B cell (primary cell): Measurements from ENCODE around the gene RPS8. TPM values are rescaled to one million over a fixed set of nuclear protein-coding genes. Genes with fewer than 3 reads are reported as not detected.
"Not testable (repeated sequence)": the region's sequence is repeated elsewhere in the genome, so short reads cannot be mapped to it uniquely, and the experiment has no call there.

Experiments used
- ATAC-seq: fragments of 200-7000 bp; cut with Tn5 transposase; one replicate; pipeline ENCODE4 v1.10.0; 2021; ENCODE audit warnings: low read depth, mild to moderate bottlenecking, moderate number of reproducible peaks, moderate library complexity
- CTCF ChIA-PET: fragments of 350-600 bp; sonication (Branson Sonifier 250); formaldehyde crosslinking; loops from one replicate; lab custom pipeline; 2021; ENCODE audit warnings: antibody characterized with exemption, inconsistent platforms; lab: Charles Lee
- POLR2A ChIA-PET: fragments of 350-600 bp; sonication (Branson Sonifier 250); formaldehyde crosslinking; loops from one replicate; lab custom pipeline; 2021; ENCODE audit warnings: antibody characterized with exemption; lab: Charles Lee
- DNase-seq: peaks from one replicate; pipeline ENCODE4 v3.0.0; 2013
- H2AFZ ChIP-seq: 2 replicates; pipeline ENCODE4 v1.6.1; 2012; ENCODE audit warnings: mild to moderate bottlenecking, low read depth, low read length; ENCODE audit not compliant: insufficient read depth, poor library complexity, severe bottlenecking
- H3K27ac ChIP-seq, 2 donors: 1 replicate in 1 of 2; 2 replicates in 1 of 2; pipeline ENCODE4 v1.5.1; 2012 to 2013; ENCODE audit warnings: low read length in 2 of 2, mild to moderate bottlenecking in 2 of 2, moderate library complexity in 1 of 2
- H3K27me3 ChIP-seq, 4 experiments: fragments of 200-600 bp in 1 of 4; sonication (generic) in 1 of 4; replicated peaks in 1 of 4; 1 replicate in 2 of 4; 2 replicates in 2 of 4; pipeline versions ENCODE4 v1.6.1 to v1.7.0; 2013 to 2016; ENCODE audit warnings: low read length in 3 of 4, mild to moderate bottlenecking in 2 of 4, mixed read lengths in 1 of 4, moderate library complexity in 1 of 4; ENCODE audit not compliant: insufficient read depth in 4 of 4, control insufficient read depth in 3 of 4; ENCODE audit errors: control extremely low read depth in 1 of 4
- H3K36me3 ChIP-seq, 2 experiments: replicated peaks in 1 of 2; 1 replicate in 1 of 2; 2 replicates in 1 of 2; pipeline versions ENCODE4 v1.6.1 to v1.7.1; 2013; ENCODE audit warnings: low read length in 1 of 2; ENCODE audit not compliant: insufficient read depth in 2 of 2, control insufficient read depth in 1 of 2; ENCODE audit errors: control extremely low read depth in 1 of 2, extremely low read depth in 1 of 2
- H3K4me1 ChIP-seq, 2 donors: fragments of 200-600 bp in 1 of 2; sonication (generic) in 1 of 2; 1 replicate in 1 of 2; 2 replicates in 1 of 2; pipeline versions ENCODE4 v1.5.1 to v1.6.1; 2013 to 2017; ENCODE audit warnings: low read length in 2 of 2; ENCODE audit not compliant: control insufficient read depth in 2 of 2, insufficient read depth in 2 of 2
- H3K4me2 ChIP-seq: replicated peaks from 2 replicates; pipeline ENCODE3; 2012; ENCODE audit warnings: mild to moderate bottlenecking, low read depth, low read length; ENCODE audit not compliant: poor library complexity, severe bottlenecking
- H3K4me3 ChIP-seq, 5 experiments: fragments of 200-600 bp in 1 of 5; sonication (generic) in 1 of 5; 1 replicate in 3 of 5; 2 replicates in 2 of 5; pipeline versions ENCODE4 v1.5.1 to v1.7.0; 2011 to 2016; ENCODE audit warnings: low read length in 4 of 5, mild to moderate bottlenecking in 4 of 5, low read depth in 2 of 5, control low read depth in 1 of 5, moderate library complexity in 1 of 5; ENCODE audit not compliant: insufficient read depth in 1 of 5; ENCODE audit errors: control extremely low read depth in 1 of 5, extremely low read depth in 1 of 5
- H3K79me2 ChIP-seq: fragments of 200-600 bp; sonication (generic); one replicate; pipeline ENCODE4 v1.6.0; 2016; ENCODE audit warnings: low read length; ENCODE audit not compliant: control insufficient read depth, insufficient read depth
- H3K9ac ChIP-seq: fragments of 200-600 bp; sonication (generic); 2 replicates; pipeline ENCODE4 v1.6.1; 2017; ENCODE audit warnings: mild to moderate bottlenecking, low read length, moderate library complexity
- H3K9me3 ChIP-seq, 3 donors: one replicate each; pipeline versions ENCODE4 v1.6.1 to v1.7.1; 2013; ENCODE audit warnings: low read length in 2 of 3; ENCODE audit not compliant: control insufficient read depth in 2 of 3, insufficient read depth in 1 of 3; ENCODE audit errors: control extremely low read depth in 1 of 3
- H4K20me1 ChIP-seq: 2 replicates; pipeline ENCODE4 v1.6.0; 2012; ENCODE audit warnings: mild to moderate bottlenecking, low read length; ENCODE audit not compliant: insufficient read depth, control insufficient read depth, poor library complexity, severe bottlenecking
- H3K27ac Mint-ChIP-seq: one replicate; pipeline ENCODE4 v1.8.0; 2021; ENCODE audit warnings: mixed read lengths
- H3K27me3 Mint-ChIP-seq: one replicate; pipeline ENCODE4 v1.8.0; 2021; ENCODE audit warnings: mixed read lengths
- H3K4me1 Mint-ChIP-seq: one replicate; pipeline ENCODE4 v1.8.0; 2021; ENCODE audit warnings: mixed read lengths
- H3K4me3 Mint-ChIP-seq: one replicate; pipeline ENCODE4 v1.8.0; 2021; ENCODE audit warnings: mixed read lengths
- H3K9me3 Mint-ChIP-seq: one replicate; pipeline ENCODE4 v1.8.0; 2022; ENCODE audit warnings: mixed read lengths; ENCODE audit not compliant: insufficient read depth
- CTCF ChIP-seq: fragments of 200-600 bp; IDR thresholded peaks from one replicate; pipeline ENCODE4 v1.8.0; 2022; ENCODE audit warnings: antibody characterized with exemption, mild to moderate bottlenecking
- EZH2 ChIP-seq: IDR thresholded peaks from 2 replicates; pipeline ENCODE4 v1.6.1; 2012; ENCODE audit warnings: borderline replicate concordance, low read depth, mild to moderate bottlenecking, moderate library complexity, low read length; ENCODE audit not compliant: insufficient read depth, poor library complexity, severe bottlenecking
- WGBS: methylation state at CpG from one replicate; pipeline ENCODE4 v1.1.5; 2013; ENCODE audit warnings: missing lambda C conversion rate; ENCODE audit not compliant: insufficient coverage; 5-methylcytosine and 5-hydroxymethylcytosine counted together
- intact Hi-C: fragments of 100-400 bp; cut with micrococcal nuclease; formaldehyde crosslinking; loops from one replicate; pipeline ENCODE4 v1.10.0; 2022
- polyA plus RNA-seq: library from polyadenylated mRNA; depleted of rRNA; stranded (reverse); fragments of >200 nt; gene quantifications from 2 replicates; pipeline ENCODE4 v1.2.3, GENCODE V29; 2012
- total RNA-seq, 2 donors: library from RNA; stranded (reverse); fragments of 120-200 nt in 1 of 2; gene quantifications; 1 replicate in 1 of 2; 2 replicates in 1 of 2; pipeline versions ENCODE4 v1.2.3 to v1.2.4, GENCODE V29; 2013 to 2022

The RPS8 gene
- total and polyA plus RNA-seq, 2 donors (not counting 1 experiment from before 2014, with no cell fraction given): 2,525 to 4,047 TPM

DNA sequence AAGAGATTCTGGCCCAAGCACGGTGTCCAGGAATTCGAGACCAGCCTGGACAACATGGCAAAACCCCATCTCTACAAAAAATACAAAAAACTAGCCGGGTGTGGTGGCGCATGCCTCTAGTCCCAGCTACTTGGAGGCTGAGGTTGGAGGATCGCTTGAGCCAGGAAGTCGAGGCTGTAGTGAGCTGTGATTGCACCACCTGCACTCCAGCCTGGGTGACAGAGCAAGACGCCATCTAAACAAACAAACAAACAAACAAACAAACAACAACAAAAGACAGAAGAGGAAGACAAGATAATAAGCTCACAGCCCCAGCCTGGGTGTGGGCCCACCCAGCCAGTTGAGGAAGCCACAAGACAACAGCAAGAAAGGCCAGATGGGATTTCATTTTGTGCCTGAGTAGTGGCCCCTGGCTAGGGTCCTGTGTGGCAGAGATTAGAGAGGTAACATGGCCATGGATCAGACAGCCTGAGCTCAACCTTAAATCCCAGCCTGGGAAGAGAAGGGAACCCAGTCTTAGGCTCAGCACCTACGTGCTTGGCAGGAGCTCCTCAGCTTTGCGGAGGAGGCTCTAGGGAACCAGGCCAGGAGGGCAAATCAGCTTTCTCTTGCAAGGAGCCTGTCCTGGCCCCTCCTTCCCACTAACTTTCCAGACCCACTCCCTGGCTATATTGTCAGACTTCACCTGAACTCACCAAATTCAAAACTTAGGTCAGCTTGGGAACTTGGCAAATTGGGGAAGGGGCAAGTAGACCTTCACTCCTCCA lies 17.6 kb downstream of the RPS8 start:
- Histone ChIP-seq H2AFZ (no peak overlapping the region), H3K36me3 (no peaks in the 10 kb centered on the region), H3K4me1 (no peaks in the 10 kb centered on the region), H3K27me3 (no peaks in the 10 kb centered on the region), H4K20me1 (no peaks in the 10 kb centered on the region), H3K9ac (no peak overlapping the region), H3K4me2 (no peak overlapping the region), H3K9me3 (no peaks in the 10 kb centered on the region), H3K79me2 (no peaks in the 10 kb centered on the region), H3K4me3 (no peak overlapping the region), H3K27ac (no peak overlapping the region)
- DNase-seq: no peak
- H3K4me1 Mint-ChIP-seq: no peaks in the 10 kb centered on the region
- POLR2A ChIA-PET: interaction anchor here (0.8 kb wide), 1 partner anchor 15 kb away, joined by 3 read pairs; no protein-coding TSS in a partner anchor
- intact Hi-C loops: no loop called here
- no peak for ATAC-seq
- 88% methylated on average over 5 of the region's 9 CpGs for WGBS
- TF ChIP-seq EZH2 (no peak), CTCF (no peak)
- H3K27ac Mint-ChIP-seq: no peak overlapping the region
- CTCF ChIA-PET: interaction anchor here (0.7 to 3.4 kb wide), 12 partner anchors 8 to 509 kb away, joined by 3 to 24 read pairs (median 5); partner anchors contain the start of genes EIF2B3, HECTD3, RNU5D-1 and UROD
- no peaks in the 10 kb centered on the region for H3K9me3 Mint-ChIP-seq
- H3K4me3 Mint-ChIP-seq: no peak overlapping the region
- no peaks in the 10 kb centered on the region for H3K27me3 Mint-ChIP-seq

GRCh38 chr1:44797886-44798285 lies 22.5 kb downstream of the RPS8 start:
- H3K4me2 ChIP-seq, H3K4me3 Mint-ChIP-seq, H3K4me3 ChIP-seq, H3K36me3 ChIP-seq, H3K79me2 ChIP-seq, ATAC-seq, H3K9me3 Mint-ChIP-seq, H3K9ac ChIP-seq, H4K20me1 ChIP-seq, H3K27me3 Mint-ChIP-seq, H3K27me3 ChIP-seq, DNase-seq, H2AFZ ChIP-seq, H3K27ac ChIP-seq, H3K9me3 ChIP-seq: not testable (repeated sequence)
- ChIA-PET POLR2A (interaction anchor here (1.1 kb wide), 1 partner anchor 17 kb away, joined by 3 read pairs; no protein-coding TSS in a partner anchor), CTCF (interaction anchor here (1.7 to 4.2 kb wide), 3 partner anchors 12 to 502 kb away, joined by 4 to 70 read pairs (median 44); partner anchors contain the start of gene BEST4)
- 100% methylated on average over 5 of the region's 8 CpGs for WGBS
- Mint-ChIP-seq H3K4me1 (peaks cover 27% of the 10 kb centered on the region), H3K27ac (peak overlapping the region; percentile 73)
- intact Hi-C loops: loop anchor here (2.0 kb wide), 2 partner anchors 23 to 39 kb away; partner anchors contain the start of gene RPS8
- H3K4me1 ChIP-seq: peaks cover 16 to 36% of the 10 kb centered on the region in 2 donors
